GM18907 (cell line): ENCODE results near the gene LPXN.
"Not testable (repeated sequence)": the region's sequence is repeated elsewhere in the genome, so short reads cannot be mapped to it uniquely, and the experiment has no call there.

Experiments
- ATAC-seq: cut with Tn5 transposase; IDR thresholded peaks from one replicate; pipeline ENCODE4 v1.9.1; 2021; ENCODE audit warnings: mild to moderate bottlenecking, moderate library complexity; ENCODE audit not compliant: unreplicated experiment

Gene LPXN

GRCh38 chr11:58579192-58580129 is 3.8 kb upstream of the LPXN start:
- peak; percentile 54 for ATAC-seq

GRCh38 chr11:58578635-58579191 is 3.1 kb upstream of the LPXN start, which contains the start of gene ZFP91:
Gene ZFP91 (plus strand): TSS chr11:58579063. CDS start chr11:58579282, 219 bp downstream.
- peak; percentile 37 for ATAC-seq

GRCh38 chr11:58578136-58578634 is 2.5 kb upstream of the LPXN start:
- no peak for ATAC-seq

GRCh38 chr11:58577555-58578135 is 2.0 kb upstream of the LPXN start:
- ATAC-seq: peak; percentile 63

GRCh38 chr11:58576887-58577471 is 1.3 kb upstream of the LPXN start:
- no peak for ATAC-seq

- ATAC-seq: no peak
These were observed 775 bp downstream of the LPXN start for GRCh38 chr11:58574881-58575280.

GRCh38 chr11:58573451-58574104 is 2.1 kb downstream of the LPXN start:
- ATAC-seq: peak; percentile 26

GRCh38 chr11:58572906-58573305 is 2.8 kb downstream of the LPXN start:
- ATAC-seq: not testable (repeated sequence)

- ATAC-seq: peak; percentile 90
These were observed 7.7 kb downstream of the LPXN start for GRCh38 chr11:58567889-58568512.

GRCh38 chr11:58564231-58564630 is 11.4 kb downstream of the LPXN start:
- no peak for ATAC-seq

- peak; percentile 93 for ATAC-seq
These were observed 13.3 kb downstream of the LPXN start for GRCh38 chr11:58562375-58562800.

- no peak for ATAC-seq
These were observed 14.1 kb downstream of the LPXN start for GRCh38 chr11:58561394-58562098.

- ATAC-seq: no peak
These were observed 14.8 kb downstream of the LPXN start for GRCh38 chr11:58560842-58561241.

- ATAC-seq: no peak
These were observed 26.0 kb downstream of the LPXN start for GRCh38 chr11:58549644-58550043.

GRCh38 chr11:58546841-58547240 is 28.8 kb downstream of the LPXN start:
- ATAC-seq: no peak

- ATAC-seq: no peak
These were observed 43.8 kb downstream of the LPXN start for GRCh38 chr11:58531865-58532341.

GRCh38 chr11:58530236-58530635 is 45.4 kb downstream of the LPXN start:
- no peak for ATAC-seq

GRCh38 chr11:58527429-58527828 is 48.2 kb downstream of the LPXN start:
- ATAC-seq: no peak

- no peak for ATAC-seq
These were observed 48.9 kb downstream of the LPXN start for GRCh38 chr11:58526721-58527120.
